DND-41 (cell line): ENCODE measurements around the gene PCDHGA9.
"Not testable (repeated sequence)": the region's sequence is repeated elsewhere in the genome, so short reads cannot be mapped to it uniquely, and the experiment has no call there.

Experiments used
- EZH2 ChIP-seq: IDR thresholded peaks from 3 replicates; pipeline ENCODE4 v1.6.1; 2012; ENCODE audit warnings: borderline replicate concordance, low read depth, mild to moderate bottlenecking, moderate library complexity, low read length, inconsistent platforms; ENCODE audit not compliant: severe bottlenecking
- TF ChIP-seq, protein P1 (sequence below): IDR thresholded peaks from 2 replicates; pipeline ENCODE4 v1.5.1; 2012; ENCODE audit warnings: borderline replicate concordance, low read length, moderate library complexity, mild to moderate bottlenecking; ENCODE audit not compliant: poor library complexity, severe bottlenecking; ENCODE audit errors: extremely low read depth

DNA sequence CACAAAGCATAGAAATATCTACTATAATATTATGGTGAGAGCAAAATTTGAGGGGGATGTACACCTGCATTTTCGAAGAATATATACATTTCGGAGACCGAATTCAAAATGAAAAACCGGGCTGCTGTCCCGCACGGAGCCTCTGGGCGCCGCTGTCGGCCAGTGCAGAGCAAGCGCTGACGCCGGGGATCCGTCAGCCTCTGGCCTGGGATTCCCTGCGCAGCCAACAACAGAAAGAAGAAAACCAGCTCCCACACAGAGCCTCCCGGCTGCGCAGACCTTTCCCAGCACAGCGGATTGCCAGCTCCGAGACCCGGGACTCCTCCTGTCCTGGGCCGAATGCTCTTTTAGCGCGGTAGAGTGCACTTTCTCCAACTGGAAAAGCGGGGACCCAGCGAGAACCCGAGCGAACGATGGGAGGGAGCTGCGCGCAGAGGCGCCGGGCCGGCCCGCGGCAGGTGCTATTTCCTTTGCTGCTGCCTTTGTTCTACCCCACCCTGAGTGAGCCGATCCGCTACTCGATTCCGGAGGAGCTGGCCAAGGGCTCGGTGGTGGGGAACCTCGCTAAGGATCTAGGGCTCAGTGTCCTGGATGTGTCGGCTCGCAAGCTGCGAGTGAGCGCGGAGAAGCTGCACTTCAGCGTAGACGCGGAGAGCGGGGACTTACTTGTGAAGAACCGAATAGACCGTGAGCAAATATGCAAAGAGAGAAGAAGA is 5.4 kb downstream of the PCDHGA9 start, which contains the start of gene PCDHGB6:
- TF ChIP-seq, protein P1, sequence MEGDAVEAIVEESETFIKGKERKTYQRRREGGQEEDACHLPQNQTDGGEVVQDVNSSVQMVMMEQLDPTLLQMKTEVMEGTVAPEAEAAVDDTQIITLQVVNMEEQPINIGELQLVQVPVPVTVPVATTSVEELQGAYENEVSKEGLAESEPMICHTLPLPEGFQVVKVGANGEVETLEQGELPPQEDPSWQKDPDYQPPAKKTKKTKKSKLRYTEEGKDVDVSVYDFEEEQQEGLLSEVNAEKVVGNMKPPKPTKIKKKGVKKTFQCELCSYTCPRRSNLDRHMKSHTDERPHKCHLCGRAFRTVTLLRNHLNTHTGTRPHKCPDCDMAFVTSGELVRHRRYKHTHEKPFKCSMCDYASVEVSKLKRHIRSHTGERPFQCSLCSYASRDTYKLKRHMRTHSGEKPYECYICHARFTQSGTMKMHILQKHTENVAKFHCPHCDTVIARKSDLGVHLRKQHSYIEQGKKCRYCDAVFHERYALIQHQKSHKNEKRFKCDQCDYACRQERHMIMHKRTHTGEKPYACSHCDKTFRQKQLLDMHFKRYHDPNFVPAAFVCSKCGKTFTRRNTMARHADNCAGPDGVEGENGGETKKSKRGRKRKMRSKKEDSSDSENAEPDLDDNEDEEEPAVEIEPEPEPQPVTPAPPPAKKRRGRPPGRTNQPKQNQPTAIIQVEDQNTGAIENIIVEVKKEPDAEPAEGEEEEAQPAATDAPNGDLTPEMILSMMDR, result not testable (repeated sequence)
- not testable (repeated sequence) for TF ChIP-seq EZH2
